ENCODE data around the gene RIMBP2.

The RIMBP2 gene

GRCh38 chr12:130434560-130434959 lies 281.5 kb downstream of the RIMBP2 start:
- no peak for TF ChIP-seq CTCF (IDR thresholded peaks at IDR 0.05; ENCODE audit: insufficient read depth, low read depth, low read length, missing control alignments)
- no peak for DNase-seq (ENCODE audit: low read depth)
- H3K4me3 ChIP-seq (ENCODE audit: low read depth, low read length): no peak overlapping the region

DNA sequence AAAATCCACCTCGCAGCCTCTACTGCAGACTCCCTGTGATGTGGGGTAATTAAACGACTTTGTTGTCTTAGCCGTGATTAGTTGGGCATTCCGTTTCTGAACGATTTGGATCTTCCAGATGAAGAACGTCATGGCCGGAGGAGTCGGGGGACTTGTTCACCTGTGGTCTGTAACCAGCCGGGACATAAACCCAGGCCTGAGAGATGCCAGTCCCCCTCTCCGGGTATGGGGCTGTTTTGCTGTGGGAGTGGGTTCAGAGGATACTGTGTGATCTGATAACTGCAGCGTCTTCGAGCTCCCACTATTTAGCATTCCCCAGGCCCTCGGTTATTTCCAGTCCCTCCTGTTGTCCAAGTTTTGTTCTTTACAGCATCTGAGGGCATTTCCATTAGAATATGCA lies 282.3 kb downstream of the RIMBP2 start:
- TF ChIP-seq CTCF (IDR thresholded peaks at IDR 0.05; ENCODE audit: insufficient read depth, low read depth, low read length, missing control alignments): no peak
- DNase-seq (ENCODE audit: low read depth): no peak
- H3K4me3 ChIP-seq (ENCODE audit: low read depth, low read length): no peak overlapping the region

GRCh38 chr12:130433411-130433810 lies 282.7 kb downstream of the RIMBP2 start:
- TF ChIP-seq CTCF (IDR thresholded peaks at IDR 0.05; ENCODE audit: insufficient read depth, low read depth, low read length, missing control alignments): no peak
- H3K4me3 ChIP-seq (ENCODE audit: low read depth, low read length): no peak overlapping the region
- DNase-seq (ENCODE audit: low read depth): no peak

DNA sequence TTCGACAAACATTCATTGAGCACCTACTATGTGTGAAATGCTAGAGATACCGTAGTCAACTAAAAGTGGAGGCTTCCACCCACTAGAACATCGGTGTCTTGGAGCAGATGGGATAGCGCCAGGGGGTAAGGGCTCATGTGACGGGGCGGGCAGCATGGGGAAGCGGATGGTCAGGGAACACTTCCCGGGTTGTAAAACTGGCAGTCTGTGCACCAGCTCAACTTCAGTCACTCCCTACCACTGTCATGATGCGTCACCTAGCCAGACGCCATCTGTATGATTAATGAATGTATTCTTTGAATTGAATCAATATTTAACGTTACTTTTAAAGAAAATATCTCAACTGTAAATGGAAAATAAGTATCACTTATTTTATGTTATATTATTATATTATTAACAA lies 284.9 kb downstream of the RIMBP2 start:
- no peak for DNase-seq (ENCODE audit: low read depth)
- no peak overlapping the region for H3K4me3 ChIP-seq (ENCODE audit: low read depth, low read length)
- no peak for TF ChIP-seq CTCF (IDR thresholded peaks at IDR 0.05; ENCODE audit: insufficient read depth, low read depth, low read length, missing control alignments)

DNA sequence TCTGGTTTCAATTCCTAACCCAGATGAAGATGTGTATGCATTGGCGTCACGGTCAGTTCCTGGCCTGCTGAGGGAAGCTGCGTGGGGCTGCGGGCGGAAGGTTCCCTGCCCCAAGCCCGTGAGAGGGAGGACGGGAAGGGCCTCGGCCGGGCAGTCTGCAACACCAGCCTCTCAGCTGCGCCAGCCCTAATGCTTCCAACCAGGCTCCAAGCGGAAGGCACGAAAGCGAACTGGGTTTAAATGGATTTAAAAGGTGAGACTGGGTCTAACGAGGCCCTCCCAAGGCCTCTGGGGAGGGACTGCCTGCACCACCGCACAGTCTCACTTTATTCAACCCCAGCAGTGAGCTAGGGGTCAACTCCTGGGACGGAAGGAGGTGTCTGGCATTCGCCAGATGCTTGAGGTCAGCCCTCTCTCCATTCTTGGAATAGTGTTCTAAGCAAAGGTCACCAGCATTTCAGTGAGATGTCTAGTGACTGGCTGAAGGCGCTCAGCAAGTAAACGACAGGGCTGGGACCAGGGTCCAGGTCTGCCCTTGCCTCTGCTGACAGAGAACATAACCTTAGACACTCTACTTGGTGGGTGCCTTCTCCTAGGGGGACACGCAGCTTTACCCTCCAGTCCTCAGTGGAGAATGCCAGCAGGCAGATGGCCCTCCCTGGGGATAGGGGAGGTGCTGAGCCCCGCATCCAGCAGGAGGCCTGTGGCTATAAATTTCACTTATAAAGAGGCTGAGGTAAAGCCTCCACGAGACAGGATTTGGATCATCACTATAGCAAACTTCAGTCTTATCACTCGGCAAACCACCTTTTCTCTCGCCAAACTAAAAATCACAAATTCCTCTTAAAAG lies 286.2 kb downstream of the RIMBP2 start:
- no peak overlapping the region for H3K4me3 ChIP-seq (ENCODE audit: low read depth, low read length)
- DNase-seq (ENCODE audit: low read depth): no peak
- no peak for TF ChIP-seq CTCF (IDR thresholded peaks at IDR 0.05; ENCODE audit: insufficient read depth, low read depth, low read length, missing control alignments)

DNA sequence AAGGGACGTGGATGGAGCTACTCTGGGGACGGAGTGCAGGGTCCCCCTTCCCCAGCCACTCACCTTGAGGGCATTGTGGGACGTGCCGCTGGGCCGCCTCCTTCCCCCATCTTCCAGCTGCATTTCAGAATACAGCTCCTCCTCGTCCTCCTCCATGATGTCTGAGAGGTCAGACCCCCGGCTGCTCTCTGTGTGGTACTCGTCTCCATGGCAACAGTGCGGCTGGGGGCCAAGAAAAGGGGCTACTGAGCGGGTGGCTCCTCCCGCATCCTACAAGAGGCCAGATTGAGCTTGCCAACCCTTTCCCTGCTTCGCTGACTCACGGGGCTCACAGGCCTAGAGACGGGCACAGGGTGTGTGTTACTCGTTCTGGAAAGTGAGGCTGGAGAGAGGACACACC lies 288.0 kb downstream of the RIMBP2 start:
- no peak overlapping the region for H3K4me3 ChIP-seq (ENCODE audit: low read depth, low read length)
- no peak for TF ChIP-seq CTCF (IDR thresholded peaks at IDR 0.05; ENCODE audit: insufficient read depth, low read depth, low read length, missing control alignments)
- no peak for DNase-seq (ENCODE audit: low read depth)

All from GM12865 (cell line).